HL-60/S4 treated with retinoic acid at 250 ng/mL for 4 days and 3 days (cell line): ENCODE results near the gene TPSG1.
"Not testable (repeated sequence)": the region's sequence is repeated elsewhere in the genome, so short reads cannot be mapped to it uniquely, and the experiment has no call there.

Experiments
- in situ Hi-C: fragments of 300-500 bp; cut with MboI; formaldehyde crosslinking; loops from 2 replicates; pipeline ENCODE4 v1.7.0; 2022; ENCODE audit warnings: low sequenced_read_pairs

The TPSG1 gene

DNA sequence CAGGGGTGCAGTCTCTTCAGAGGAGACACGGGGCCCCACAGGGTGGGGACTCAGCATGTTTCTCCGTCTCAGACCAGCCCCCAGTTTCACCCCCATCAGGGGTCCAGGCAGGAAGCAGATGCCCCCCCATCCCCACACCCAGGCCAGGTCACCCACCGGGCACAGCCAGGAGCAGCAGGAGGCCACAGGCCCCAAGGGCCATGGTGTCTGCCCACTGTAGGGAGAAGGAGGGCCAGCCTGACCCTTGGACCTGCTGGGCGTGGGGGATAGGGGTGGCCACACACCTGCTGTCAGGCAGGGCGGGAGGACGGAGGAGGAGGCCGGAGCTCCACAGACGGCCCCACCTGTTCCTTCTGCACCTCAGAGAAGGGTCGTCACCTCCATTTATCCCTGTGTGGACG is at the start of gene TPSG1:
Gene TPSG1, minus strand, starts transcription at position 218 of the 401 bp plus-strand sequence. Its CDS starts 16 bp downstream, at position 202.
- in situ Hi-C loops, result no loop called here

DNA sequence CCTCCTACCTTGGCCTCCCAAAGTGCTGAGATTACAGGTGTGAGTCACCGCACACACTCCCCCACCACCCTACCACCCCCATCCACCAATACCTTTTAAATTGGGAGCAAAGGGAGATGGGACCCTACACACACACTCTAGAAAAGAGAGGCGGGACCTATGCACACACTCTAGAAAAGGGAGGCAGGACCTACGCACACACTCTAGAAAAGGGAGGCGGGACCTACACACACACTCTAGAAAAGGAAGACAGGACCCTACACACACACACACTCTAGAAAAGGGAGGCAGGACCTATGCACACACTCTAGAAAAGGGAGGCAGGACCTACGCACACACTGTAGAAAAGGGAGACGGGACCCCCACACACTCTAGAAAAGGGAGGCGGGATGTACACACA is 49.7 kb upstream of the TPSG1 start:
- in situ Hi-C loops, result no loop called here

DNA sequence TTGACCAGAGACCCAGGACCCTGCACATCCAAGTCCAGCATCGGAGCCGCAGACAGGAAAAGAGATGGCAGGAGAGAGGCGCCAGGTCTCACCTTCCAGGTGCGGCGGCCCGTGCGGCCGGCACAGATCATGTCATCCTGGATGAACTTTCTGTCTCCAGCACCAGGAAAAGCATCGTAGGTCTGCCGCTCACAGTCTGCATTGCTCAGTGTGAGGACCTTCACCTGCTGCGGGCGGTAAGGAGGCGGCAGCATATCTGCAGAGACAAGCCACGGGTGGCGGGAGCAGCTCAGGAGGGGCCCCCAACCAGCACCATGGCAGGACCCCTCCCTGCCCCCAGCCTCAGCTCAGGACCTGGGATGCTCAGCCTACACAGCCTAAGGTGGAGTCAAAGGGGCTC is 48.7 kb upstream of the TPSG1 start:
- in situ Hi-C loops, result no loop called here

DNA sequence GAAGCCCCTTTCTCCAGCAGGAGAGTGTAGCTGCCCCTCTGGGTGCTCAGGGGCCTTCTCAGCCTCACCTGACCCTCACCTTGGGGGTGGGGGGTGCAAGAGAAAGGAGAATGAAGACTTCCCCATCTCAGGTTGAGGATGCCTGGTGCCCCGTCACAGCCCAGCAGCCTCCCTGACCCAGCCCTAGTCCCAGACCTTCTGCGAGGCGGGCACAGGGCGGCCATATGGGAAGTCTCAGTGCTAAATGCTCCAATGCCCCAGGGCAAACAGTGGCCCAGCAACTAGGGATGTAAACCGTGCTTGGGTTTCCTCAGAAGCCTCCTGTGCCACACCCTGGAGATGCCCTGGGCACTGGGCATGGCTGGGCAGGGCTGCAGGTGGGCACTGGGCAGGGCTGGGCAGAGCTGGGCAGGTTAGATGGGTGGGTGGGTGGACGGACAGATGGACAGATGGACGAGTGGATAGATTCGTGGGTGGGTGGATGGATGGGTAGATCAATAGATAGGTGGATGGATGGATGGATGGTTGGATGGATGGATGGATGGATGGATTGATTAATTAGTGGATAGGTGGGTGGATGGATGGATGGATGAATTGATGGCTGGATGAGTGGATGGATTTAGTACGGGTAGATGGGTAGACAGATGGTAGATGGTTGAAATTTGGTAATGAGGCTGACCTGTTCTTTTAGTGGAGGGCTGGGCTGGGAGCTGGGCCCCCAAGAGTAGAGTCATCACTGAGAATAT is 47.6 kb upstream of the TPSG1 start:
- in situ Hi-C loops, result no loop called here

DNA sequence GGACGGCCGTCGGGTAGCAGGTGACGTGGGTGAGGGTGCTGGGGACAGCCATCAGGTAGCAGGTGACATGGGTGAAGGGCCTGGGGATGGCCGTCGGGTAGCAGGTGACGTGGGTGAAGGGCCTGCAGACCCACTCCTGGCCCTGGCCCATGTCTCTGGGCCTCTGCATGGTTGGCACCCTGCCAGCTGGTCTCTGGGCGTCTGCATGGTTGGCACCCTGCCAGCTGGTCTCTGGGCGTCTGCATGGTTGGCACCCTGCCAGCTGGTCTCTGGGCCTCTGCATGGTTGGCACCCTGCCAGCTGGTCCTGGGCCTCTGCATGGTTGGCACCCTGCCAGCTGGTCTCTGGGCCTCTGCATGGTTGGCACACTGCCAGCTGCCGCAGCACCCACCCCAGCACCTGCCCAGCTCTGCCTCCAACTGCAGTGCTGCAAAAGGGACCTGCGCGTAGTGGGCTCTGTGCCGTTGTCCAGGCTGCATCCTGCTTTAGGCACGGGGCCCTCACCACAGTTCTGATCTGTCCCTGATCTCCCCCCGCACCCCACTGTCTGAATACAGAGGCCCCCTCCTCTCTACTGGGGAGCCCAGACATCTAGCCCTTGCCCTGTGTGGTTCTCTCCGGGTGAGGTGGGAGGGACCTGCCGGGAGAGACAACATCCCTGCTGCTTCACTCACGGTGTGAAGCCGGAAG is 46.8 kb upstream of the TPSG1 start:
- in situ Hi-C loops, result not testable (repeated sequence)

DNA sequence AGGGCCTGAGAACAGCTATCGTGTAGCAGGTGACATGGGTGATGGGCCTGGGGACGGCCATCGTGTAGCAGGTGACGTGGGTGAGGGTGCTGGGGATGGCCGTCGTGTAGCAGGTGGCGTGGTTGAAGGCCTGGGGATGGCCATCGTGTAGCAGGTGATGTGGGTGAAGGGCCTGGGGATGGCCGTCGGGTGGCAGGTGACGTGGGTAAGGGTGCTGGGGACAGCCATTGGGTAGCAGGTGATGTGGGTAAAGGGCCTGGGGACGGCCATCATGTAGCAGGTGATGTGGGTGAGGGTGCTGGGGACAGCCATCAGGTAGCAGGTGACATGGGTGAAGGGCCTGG is 46.3 kb upstream of the TPSG1 start:
- in situ Hi-C loops, result no loop called here

DNA sequence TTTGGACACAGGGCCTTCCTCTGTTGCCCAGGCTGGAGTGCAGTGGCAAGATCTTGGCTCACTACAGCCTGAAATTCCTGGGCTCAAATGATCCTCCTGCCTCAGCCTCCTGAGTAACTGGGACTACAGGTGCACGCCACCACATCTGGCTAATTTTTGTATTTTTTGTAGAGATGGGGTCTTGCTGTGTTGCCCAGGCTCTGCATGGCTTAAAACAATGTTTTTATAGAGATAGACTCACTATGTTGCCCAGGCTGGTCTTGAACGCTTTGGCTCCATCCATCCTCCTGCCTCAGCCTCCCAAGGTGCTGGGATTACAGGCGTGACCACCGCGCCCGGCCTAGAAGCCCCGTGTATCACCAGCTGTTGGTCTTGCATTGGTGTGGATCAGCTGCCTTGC is 44.4 kb upstream of the TPSG1 start:
- in situ Hi-C loops, result not testable (repeated sequence)

DNA sequence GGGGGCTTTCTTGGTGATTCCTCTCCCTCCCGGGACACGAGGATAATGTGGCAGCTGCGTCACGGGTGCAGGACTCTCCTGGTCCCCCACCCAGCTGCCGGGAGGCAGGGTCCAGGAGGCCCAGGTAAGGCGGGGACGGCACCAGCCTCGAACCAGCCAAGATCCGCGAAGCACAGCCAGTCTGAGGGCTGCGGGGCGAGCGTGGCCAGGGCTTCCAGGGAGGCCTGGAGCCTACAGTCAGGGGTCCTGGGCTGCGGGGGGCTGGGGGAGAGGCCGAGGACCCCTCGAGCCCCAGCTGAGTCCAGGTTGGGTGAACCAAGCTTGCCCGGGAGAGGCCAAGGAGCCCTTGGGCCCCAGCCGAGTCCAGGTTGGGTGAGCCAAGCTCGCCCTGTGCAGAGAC is 40.8 kb upstream of the TPSG1 start:
- in situ Hi-C loops, result no loop called here

DNA sequence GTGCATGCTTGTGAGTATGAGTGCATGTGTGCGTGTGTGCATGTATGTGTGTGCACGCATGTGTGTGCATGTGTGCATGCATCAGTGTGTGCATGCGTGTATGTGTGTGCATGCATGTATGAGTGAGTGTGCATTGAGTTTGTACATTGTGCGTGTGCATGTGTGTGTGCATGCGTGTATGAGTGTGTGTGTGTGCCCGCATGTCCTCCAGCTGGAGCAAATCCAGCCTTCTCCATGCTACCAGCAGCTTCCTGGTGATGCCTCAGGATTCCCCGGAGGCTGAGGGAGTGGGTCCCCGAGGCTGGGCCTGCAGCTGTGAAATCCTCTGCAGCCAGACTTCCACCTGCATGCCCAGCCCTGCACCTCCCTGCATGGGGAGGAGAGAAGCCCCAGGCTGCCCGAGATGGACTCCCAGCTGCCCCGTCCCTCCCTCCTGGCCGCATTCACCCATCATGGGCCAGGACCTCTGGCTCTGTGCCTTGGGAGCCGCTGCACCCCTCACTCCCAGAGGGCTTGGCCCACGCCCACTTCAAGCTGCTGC is 40.1 kb upstream of the TPSG1 start:
- in situ Hi-C loops, result no loop called here

DNA sequence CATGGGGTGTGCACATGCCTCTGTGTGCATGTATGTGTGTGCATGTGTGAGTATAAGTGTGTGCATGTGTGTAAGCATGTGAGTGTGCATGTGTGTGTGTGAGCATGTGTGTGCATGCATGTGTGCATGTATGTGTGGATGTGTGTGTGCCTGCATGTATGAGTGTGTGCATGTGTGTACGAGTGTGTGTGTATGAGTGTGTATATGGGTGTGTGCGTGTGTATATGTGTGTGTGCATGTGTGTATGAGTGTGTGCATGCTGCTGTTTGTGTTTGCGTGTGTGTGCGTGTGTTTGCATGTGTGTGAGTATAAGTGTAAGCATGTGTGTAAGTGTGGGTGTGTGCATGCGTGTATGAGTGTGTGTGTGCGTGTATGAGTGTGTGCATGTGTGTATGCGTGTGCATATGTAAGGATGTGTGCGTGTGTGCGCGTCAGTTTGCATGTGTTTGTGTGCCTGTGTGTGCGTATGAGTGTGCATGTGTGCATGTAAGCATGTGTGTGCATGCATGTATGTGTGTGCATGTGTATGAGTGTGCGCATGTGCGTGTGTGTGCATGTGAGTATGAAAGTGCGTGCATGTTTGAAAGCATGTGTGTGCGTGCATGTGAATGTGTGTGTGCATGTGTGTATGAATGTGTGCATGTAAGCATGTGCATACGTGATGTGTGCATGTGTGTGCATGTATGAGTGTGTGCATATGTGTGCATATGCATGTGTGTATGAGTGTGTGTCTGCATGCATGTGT is 39.4 kb upstream of the TPSG1 start:
- in situ Hi-C loops, result no loop called here

DNA sequence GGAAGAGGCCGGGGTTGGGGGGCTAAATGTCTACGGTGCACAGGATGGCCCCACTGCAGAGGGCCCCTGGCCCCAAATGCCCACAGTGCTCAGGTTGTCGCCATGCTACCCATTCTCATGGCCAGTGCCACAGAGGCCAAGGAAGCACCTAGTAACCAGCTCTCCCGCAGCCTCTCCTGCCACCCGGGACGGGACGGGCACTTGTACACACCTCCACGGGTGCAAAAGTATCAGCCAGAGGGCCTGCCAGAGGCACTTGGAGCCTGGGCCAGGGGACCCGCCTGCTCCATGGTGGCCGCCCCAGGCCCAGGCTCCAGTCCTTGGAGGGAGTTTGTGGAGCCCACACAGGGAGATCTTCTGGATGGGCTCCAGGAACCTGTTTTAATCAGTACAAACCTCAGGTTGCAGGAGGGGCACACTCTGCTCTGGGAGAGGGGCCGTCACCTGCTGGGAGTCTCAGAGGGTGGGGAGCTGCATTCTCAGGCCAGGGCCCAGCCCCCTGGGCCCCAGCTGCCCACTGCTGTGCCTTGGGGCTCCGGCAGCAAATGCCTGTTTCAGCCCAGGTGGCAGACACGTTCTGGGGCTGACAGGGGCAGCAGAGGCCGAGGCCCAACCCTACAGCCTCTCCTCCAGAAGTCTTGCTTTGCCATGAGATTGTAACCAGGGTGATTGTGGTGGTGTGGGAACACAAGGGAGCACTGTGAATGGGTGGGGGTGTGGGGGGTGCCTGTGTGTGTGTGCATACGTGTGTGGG is 38.7 kb upstream of the TPSG1 start:
- in situ Hi-C loops, result no loop called here

DNA sequence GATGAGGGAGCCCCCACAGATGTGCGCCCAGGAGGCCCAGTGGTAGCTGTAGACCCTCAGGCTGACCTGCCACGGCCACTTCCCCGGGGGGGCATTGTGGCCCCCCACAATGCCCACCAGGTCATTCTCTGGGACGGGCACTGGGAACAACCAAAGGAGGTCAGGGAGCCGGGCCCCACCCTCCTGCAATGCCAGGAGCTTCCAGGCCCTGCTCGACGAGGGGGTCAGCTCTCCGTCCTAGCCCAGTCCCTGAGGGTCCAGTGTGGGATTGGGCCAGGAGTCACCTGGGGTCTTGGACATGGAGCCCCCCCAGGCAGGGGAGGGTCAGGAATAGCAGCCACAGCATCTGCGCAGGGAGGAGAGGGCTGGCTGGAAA is 37.8 kb upstream of the TPSG1 start:
- in situ Hi-C loops, result no loop called here

DNA sequence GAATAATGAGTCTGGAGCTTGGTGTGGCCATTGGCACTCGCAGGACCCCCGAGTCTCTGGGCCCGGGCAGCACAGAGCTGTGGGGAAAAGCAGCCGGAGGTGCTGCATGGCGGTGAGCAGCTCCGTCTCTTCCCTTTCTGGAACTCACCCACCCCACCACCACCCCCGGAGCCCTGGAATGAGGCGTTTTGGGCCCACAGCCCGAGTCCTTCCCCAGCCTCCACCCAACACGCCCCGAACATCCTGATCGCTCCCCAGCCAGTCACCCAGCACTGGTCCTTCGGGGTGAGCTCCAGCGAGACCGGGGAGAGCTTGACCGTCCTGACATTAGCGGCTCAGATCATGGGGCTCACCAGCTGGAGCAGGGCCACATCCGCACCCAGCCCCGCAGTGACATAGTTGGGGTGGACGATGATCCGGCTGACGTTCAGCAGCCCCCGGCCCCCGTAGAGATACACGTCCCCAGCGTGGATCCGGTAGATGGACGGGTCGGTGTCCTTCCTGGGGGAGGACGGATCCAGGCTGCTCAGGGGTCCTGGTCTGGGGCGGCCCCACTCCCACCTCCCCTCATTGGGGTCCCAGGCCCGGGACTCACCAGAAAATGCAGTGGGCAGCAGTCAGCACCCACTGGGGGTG is 37.3 kb upstream of the TPSG1 start:
- in situ Hi-C loops, result no loop called here

DNA sequence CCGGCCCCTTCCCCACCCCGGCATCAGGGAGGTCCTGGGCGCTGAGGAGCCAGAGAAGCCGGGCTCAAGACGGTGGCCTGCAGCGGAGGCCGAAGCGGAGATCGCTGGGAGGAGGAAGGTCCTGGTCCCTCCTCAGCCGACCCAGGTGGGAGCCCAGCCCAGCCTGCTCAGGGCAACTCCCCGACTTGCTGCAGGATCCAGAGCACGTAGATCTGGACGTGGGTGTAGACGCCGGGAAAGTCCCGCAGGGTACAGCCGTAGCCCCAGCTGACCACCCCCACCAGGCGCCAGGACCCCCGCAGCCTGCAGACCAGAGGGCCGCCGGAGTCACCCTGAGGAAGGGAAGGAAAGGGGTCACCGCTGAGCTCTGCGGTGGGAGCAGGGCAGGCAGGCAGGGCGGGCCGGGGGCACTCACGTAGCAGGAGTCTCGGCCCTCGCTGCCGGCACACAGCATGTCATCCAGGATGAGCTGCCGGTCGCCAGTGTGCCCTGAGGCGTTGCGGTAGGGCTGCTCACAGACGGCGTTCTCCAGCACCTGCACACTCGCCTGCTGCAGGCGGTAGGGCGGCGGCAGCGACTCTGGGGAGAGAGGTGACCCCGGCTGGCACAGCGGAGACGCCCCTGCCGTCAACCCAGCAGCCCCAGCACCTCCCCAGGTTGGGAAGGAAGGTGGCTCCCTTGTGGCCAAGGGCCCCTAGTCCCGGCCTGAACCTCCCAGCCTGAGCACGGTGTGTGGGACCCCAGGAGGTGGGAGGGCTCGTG is 36.2 kb upstream of the TPSG1 start:
- in situ Hi-C loops, result no loop called here

DNA sequence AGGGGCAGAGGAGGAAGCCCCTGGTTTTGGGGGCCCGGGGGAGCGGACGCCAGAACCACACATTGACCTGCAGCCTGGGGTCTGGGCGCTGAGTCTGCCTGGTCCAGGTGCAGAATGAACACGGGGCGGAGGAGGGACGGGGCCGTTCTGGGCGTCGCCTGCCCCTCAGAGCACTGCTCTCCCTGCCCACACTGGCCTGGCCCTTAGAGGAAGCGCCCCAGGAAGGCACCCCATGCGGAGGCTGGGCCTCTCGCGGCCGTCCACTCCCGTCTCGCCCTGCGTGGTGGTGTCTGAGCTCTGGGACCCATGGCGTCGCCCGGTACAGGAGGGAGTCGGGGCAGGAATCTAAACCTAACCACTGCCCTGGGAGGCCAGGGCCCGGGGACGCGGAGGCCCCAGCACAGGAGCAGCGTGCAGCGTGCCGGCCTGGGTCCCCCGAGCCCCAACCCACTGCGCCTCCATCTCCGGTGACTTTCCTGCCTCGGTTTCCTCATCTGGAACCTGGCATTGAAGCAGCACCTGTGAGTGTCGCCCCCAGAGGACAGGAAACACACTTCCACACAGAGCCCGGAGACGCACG is 35.1 kb upstream of the TPSG1 start:
- in situ Hi-C loops, result no loop called here

DNA sequence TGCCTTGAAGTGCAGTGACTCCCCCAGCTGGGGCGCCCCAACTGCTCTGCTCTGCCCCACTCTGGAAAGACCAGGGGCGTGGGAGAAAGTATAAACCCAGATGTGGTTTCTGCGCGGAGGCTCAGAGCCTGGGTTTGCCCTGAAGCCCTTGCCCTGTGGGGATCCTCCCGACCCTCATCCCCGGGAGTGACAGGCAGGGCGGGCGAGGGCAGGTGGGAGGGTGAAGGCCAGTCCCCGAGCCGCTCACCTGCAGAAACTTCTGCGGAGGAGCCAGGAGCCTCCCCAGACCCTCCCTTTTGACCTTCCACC is 34.6 kb upstream of the TPSG1 start:
- in situ Hi-C loops, result no loop called here

DNA sequence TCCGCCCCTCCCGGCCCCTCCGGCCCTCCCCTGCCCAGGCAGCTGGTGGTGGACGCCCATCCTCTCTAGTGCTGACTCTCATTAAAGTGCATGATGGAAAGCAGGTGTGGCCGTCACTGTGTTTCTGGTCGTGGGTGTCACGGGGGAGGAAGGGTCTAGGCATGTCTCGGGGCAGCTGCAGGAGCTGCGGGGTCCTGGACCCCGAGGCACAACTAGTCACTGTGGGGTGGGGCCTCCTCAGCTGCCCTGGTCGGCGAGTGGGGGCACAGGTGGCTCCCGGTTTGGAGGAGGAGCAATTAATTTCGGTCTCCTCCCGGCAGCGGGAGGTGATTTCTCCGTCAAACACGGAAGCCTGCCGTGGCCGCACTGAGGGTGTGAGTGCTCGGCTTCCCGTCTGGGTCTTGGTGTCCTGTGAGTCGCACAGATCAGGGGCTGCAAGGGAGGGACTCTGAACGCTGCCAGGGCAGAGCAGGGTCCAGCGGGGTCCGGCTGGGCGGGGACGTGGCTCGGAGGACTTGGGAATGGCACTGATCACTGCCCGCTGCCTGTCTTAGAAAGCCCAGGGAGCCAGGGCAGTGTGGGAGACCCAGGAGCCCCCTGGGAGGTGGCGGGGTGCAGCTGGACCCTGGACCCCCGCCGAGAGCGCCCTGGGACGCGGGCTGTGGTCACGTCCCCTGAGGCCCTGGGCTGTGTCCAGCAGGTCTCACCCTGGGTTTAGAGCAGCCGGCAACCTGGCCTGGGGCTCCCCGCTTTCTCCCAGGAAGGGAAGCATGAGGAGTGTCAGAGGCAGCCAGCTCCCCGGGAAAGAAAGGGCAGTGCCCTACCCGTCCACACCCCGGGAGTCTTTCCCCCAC is 34.1 kb upstream of the TPSG1 start:
- in situ Hi-C loops, result no loop called here

DNA sequence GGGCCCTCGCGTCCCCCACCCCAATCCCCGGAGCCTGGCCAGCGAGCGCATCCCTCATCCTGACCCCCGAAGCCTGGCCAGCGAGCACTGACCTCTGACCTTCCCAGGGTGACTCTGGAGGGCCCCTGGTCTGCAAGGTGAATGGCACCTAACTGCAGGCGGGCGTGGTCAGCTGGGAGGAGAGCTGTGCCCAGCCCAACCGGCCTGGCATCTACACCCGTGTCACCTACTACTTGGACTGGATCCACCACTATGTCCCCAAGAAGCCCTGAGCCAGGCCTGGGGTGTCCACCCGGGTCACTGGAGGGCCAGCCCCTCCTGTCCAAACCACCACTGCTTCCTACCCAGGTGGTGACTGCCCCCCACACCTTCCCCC is 33.1 kb upstream of the TPSG1 start:
- in situ Hi-C loops, result no loop called here
